Gastroesophageal sphincter (tissue), 3 donors: ENCODE results near the gene TMEM74B.

ENCODE experiments used
- POLR2A ChIP-seq, 2 donors: fragments of 450-650 bp; IDR thresholded peaks; one replicate each; pipeline ENCODE4 v1.6.1; 2017; ENCODE audit warnings: antibody characterized with exemption in 2 of 2, mild to moderate bottlenecking in 2 of 2, moderate library complexity in 1 of 2
- TF ChIP-seq, protein P1 (sequence below), 4 experiments: fragments of 200-600 bp in 2 of 4; fragments of 450-650 bp in 2 of 4; sonication (generic) in 1 of 4; IDR thresholded peaks; one replicate each; pipeline ENCODE4 v1.5.1; 2017 to 2019; ENCODE audit warnings: antibody characterized with exemption in 4 of 4, mild to moderate bottlenecking in 2 of 4, moderate library complexity in 2 of 4

DNA sequence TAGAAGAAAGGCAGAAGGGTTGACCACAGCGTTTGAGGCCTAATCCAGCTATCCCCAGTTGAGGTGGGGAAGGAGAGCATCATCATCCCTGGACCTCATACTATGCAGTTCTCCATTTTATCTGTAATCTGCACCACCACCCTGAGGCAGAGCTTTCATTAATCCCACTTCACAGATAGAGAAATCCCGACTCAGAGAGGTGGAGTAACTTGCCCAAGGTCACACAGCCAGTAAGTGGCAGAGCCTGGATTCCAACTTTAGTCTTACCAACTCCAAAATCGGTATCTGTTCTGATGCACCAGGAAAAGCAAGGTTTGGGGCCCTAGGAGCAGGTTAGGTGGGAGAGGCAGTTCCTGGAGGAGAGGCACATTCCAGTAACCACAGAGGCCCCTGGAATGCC is 6.7 kb downstream of the TMEM74B start:
- TF ChIP-seq POLR2A (IDR thresholded peaks at IDR 0.05): no peak
- TF ChIP-seq, protein P1, sequence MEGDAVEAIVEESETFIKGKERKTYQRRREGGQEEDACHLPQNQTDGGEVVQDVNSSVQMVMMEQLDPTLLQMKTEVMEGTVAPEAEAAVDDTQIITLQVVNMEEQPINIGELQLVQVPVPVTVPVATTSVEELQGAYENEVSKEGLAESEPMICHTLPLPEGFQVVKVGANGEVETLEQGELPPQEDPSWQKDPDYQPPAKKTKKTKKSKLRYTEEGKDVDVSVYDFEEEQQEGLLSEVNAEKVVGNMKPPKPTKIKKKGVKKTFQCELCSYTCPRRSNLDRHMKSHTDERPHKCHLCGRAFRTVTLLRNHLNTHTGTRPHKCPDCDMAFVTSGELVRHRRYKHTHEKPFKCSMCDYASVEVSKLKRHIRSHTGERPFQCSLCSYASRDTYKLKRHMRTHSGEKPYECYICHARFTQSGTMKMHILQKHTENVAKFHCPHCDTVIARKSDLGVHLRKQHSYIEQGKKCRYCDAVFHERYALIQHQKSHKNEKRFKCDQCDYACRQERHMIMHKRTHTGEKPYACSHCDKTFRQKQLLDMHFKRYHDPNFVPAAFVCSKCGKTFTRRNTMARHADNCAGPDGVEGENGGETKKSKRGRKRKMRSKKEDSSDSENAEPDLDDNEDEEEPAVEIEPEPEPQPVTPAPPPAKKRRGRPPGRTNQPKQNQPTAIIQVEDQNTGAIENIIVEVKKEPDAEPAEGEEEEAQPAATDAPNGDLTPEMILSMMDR (IDR thresholded peaks at IDR 0.05): no peak
